Activated CD8-positive, alpha-beta memory T cell treated with anti-CD3 and anti-CD28 coated beads, Interleukin-2, amount 50 U/mL, for 48 hours (primary cell): Measurements from ENCODE around the gene EZR.
"Not testable (repeated sequence)": the region's sequence is repeated elsewhere in the genome, so short reads cannot be mapped to it uniquely, and the experiment has no call there.

Source experiments
- DNase-seq: peaks from one replicate; pipeline ENCODE4 v3.0.0-alpha.2; 2020

Gene EZR

GRCh38 chr6:158840465-158840864, 21.3 kb upstream of the EZR start:
- no peak for DNase-seq

- no peak for DNase-seq
Observed at GRCh38 chr6:158839796-158840195, 20.6 kb upstream of the EZR start.

GRCh38 chr6:158838790-158839189, 19.6 kb upstream of the EZR start:
- DNase-seq = not testable (repeated sequence)

DNA sequence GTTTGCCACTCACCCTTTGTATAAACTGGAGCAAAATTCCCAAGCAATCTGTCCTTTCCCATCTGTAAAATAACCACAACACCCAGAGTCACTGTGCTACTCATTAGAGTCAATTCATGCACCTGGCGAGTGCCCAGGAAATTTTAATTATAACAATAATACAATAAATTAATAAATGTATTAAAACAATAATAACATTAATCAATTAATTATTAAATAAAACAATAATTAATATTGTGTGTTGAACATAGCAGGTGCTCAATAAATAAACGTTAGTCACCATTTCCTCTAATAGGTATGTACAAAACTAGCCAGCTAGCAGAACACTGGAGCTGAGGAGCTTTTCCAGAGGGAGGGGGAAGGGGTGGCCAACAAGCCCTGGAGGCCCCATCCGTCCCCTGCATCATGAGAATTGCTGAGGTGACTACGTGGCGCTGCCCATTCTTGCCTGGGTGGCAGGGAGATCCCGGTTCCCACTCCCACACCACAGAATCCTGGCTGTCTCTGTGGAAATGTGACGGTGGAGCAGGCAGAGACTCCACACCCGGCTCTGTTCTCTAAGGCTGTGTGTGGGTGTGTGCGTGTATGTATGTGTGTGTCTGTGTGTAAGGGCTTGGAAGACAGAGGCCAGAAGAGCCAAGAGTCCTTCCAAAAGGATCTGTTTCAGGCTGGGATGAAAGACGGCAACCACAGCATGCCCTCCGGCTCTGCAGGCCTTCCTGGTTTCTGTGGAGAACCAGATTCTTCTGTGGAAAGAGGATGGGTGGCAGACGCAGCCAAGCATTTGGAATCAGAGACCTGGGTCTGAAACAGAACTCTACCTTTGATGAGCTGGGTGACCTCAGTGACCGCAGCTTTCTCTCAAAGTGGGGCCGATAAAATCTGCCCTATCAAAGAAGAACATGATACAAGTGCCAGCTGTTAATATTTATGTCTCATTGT, 18.8 kb upstream of the EZR start:
- DNase-seq = no peak

DNA sequence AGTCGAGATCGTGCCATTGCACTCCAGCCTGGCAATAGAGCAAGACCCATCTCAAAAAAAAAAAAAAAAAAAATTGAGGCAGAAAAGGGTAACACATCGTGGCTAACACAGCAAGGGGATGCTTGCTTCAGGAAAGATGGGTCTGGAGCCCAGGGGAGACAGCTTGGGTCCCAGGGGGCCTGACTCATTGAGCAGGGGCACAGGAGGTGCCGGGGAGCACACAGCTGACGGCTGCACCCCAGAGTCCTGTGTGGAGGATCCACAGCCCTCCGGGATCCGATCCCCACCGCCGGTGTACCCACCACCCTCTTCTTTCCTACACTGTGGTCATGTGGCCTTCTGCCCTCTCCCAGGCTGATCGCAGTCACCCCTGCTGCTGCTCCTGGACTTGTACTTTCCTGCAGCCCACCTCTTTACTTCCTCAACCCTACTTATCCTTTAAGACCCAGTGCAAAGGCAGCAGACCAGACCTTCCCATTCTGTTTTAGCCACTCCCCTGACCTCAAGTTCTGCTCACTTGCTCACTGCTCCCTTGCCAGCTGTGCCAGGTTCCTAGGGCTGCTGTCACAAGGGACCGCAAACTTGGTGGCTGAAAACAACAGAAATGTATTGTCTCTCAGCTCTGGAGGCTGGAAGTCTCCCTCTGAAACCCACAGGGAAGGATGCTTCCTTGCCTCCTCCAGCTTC, 17.6 kb upstream of the EZR start:
- DNase-seq = no peak

DNA sequence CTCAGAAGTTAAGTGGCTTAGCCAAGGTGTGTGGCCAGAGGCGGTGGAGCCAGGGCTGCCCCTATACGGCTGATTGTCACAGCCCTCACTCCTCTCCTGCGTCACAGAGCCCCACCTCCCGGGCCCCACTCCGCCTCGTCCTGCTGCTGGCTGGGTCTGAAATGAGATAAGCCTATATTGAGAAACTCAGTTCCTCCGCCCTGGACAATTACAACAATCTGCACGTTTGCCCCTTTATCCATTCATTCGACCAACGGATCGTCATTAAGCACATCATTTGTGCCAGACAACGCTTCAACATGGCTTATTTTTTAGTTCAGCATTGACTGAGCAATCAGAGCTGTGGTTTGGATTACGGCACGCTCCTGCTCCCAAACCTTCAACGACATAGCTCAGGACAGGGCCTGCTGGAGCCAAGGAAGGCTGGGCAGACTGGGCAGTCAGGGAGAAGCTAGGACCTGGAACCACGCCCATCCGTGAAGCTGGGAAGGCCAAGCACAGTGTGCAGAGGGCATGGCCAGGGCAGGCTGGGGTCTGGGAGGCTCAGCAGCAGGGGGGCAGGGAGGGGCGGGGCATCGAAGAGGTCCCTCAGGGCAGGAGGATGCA, 16.6 kb upstream of the EZR start:
- peak; percentile 43 for DNase-seq

GRCh38 chr6:158834675-158835385, 15.7 kb upstream of the EZR start:
- peak; percentile 22 for DNase-seq

GRCh38 chr6:158832807-158833206, 13.6 kb upstream of the EZR start:
- not testable (repeated sequence) for DNase-seq

DNA sequence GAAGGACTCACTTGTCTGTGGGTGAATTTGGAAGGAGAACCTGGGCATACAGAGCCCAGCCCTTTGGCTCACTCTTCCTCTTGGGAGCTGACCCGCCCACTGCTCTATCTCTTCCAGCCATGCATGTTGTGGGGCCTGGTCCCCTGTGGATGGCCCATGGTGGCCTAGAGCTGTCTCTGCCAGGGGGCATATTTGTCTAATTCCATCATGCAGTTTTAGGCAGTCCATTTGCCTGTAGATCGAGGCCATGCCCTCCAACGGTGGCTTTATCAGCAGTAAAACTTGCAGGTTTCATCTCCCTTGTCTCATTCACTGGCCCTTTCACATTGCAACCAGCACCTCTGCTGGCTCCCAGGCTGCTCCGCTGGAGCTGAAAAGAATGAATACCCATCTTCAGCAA, 12.9 kb upstream of the EZR start:
- peak; percentile 12 for DNase-seq

DNA sequence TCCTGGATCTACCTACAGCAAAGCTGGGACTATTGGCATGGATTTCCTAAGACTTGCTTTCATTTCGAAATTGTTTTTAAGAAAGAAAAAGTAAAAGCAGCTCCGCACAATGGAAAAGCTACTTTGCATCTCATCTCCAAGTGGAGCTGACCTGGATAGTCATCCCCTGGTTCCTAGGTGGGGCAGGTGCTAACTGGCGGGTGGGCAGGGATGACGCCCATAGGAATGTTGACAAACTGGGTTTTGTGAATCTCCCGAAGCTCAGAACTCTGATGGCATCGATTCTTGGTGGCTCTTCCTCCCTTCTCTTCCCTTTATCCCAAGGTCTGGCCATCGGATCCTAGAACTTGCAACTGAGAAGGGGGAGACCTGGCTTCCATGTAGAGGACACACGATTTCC, 12.4 kb upstream of the EZR start:
- DNase-seq = no peak

GRCh38 chr6:158830736-158831135, 11.6 kb upstream of the EZR start:
- DNase-seq = peak; percentile 30

GRCh38 chr6:158828807-158829206, 9.6 kb upstream of the EZR start:
- no peak for DNase-seq

- DNase-seq = peak; percentile 28
Observed at GRCh38 chr6:158826819-158827501, 7.8 kb upstream of the EZR start.

DNA sequence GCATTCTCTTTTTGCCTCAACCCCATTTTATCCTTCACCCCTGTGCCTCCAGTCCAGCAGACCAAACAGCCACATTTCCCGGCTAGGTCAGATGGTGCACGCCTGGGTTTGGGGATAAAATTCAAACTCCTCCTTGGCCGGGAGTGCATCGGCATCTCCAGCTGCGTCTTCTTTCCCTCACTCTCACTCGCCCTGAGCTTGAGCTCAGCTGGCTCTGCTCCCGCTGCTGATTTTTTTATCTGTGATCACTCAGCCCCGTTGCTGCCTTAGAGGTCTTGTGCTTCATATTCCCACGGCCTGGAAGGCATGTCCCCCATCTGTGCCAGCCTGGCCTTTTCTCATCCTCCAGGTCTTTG, 6.8 kb upstream of the EZR start:
- DNase-seq = peak; percentile 41

GRCh38 chr6:158825038-158825950, 6.1 kb upstream of the EZR start:
- peak; percentile 37 for DNase-seq

- peak; percentile 33 for DNase-seq
Observed at GRCh38 chr6:158823616-158824015, 4.4 kb upstream of the EZR start.

GRCh38 chr6:158819977-158820622, 932 bp upstream of the EZR start:
- no peak for DNase-seq

DNA sequence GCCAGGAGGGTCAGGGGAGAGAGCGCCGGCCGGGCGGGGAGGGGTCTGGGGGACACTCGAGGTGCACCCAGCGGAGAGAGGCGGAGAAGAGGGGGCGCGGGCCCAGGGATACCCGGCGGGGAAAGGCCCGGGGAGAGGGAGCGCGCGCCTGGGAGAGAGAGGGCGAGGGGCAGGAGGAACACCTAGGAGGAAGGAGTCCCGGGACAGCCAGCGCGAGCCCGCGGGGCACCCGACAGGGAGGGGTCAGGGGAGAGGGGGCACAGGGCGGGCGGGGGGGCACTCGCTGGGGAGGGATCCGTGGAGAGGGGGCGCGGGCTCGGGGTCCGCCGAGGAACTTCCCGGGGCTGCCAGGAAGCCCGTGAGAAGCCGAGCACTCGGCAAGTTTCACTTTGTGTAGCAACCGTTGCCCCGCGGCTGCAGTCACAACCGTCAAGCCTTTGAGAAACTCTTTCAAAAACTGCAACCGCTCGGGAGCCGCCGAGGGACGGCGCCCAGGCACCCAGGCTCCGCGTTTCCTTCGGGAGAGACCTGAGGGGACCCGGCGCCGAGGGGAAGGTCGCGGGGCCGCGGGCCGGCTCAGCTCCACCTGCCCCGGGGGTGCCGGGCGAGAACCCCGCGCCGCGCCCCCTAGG, 471 bp downstream of the EZR start:
- DNase-seq = peak; percentile 85

DNA sequence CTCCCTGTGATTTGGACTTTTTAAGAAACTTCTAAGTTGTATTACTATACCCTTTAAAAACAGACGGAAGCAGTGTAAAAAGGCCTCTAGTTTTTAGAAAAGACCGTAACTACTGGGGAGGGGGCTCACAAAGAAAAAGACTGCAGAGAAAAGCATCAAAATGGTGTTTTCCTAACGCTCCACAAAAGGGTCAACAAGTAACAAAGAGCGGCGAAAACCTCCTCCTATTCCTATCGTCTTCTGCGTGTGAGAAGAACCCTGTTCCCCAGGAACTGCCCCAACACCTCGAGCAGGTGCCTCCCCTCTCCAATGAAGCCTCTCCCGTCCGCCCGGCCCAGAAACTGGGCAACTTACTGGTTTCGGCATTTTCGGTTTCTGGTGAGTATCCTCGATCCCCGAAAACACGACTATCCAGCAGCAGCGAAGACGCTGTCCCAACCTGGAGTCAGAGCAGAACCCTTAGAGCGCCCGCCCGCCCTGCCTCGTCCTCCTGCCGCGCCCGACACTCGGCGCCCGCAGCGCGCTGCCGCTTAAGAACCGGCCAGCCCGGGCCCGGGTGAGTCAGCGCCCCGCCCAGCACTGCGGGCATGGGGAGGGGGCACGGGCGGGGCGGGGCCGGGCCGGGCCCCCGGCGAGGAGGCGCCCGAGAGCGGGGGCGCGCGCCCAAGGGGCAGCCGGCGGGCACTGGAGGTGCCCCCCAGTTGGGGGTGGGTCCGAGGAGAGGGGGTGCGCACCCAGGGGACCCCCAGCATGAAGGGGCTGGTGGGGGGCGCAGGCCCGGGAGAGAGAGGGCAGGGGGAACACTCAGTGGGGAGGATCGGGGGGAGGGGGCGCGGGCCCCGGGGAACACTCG, 1.2 kb downstream of the EZR start:
- peak; percentile 90 for DNase-seq
